NCI-H1105 treated with DMSO at 0.1 percent for 48 hours (cell line): ENCODE data around the gene TMPRSS6.

ENCODE experiments used
- DNase-seq: peaks from one replicate; lab custom pipeline; 2025; lab: John Stamatoyannopoulos, UW

TMPRSS6 gene

GRCh38 chr22:37109242-37109917 lies at the start of gene TMPRSS6:
Gene TMPRSS6, minus strand, starts transcription at chr22:37109713. Its CDS starts 6,296 bp downstream, at chr22:37103417.
- DNase-seq, result peak; percentile 36

GRCh38 chr22:37158963-37159290 lies 49.4 kb upstream of the TMPRSS6 start:
- no peak for DNase-seq

GRCh38 chr22:37157516-37158285 lies 48.2 kb upstream of the TMPRSS6 start:
- DNase-seq, result no peak

GRCh38 chr22:37156686-37157435 lies 47.3 kb upstream of the TMPRSS6 start:
- no peak for DNase-seq

GRCh38 chr22:37155971-37156370 lies 46.5 kb upstream of the TMPRSS6 start:
- no peak for DNase-seq

- no peak for DNase-seq
These were observed 45.6 kb upstream of the TMPRSS6 start for GRCh38 chr22:37154925-37155712.

GRCh38 chr22:37153901-37154300 lies 44.4 kb upstream of the TMPRSS6 start:
- no peak for DNase-seq

- no peak for DNase-seq
These were observed 41.9 kb upstream of the TMPRSS6 start for GRCh38 chr22:37151401-37151800.

- no peak for DNase-seq
These were observed 41.2 kb upstream of the TMPRSS6 start for GRCh38 chr22:37150701-37151100.

- DNase-seq, result no peak
These were observed 39.5 kb upstream of the TMPRSS6 start for GRCh38 chr22:37148742-37149665.

GRCh38 chr22:37148031-37148651 lies 38.6 kb upstream of the TMPRSS6 start:
- DNase-seq, result no peak

- no peak for DNase-seq
These were observed 37.9 kb upstream of the TMPRSS6 start for GRCh38 chr22:37147186-37147990.

GRCh38 chr22:37146507-37147180 lies 37.1 kb upstream of the TMPRSS6 start:
- DNase-seq, result no peak

GRCh38 chr22:37146051-37146385 lies 36.5 kb upstream of the TMPRSS6 start:
- DNase-seq, result no peak

GRCh38 chr22:37145180-37146050 lies 35.9 kb upstream of the TMPRSS6 start:
- DNase-seq, result peak; percentile 12

GRCh38 chr22:37144180-37144554 lies 34.7 kb upstream of the TMPRSS6 start:
- DNase-seq, result no peak

GRCh38 chr22:37141971-37142370 lies 32.5 kb upstream of the TMPRSS6 start:
- no peak for DNase-seq

GRCh38 chr22:37141476-37141875 lies 32.0 kb upstream of the TMPRSS6 start:
- no peak for DNase-seq
